ENCODE measurements around the gene C1QTNF5. TPM values are rescaled to one million over a fixed set of nuclear protein-coding genes. Genes with fewer than 3 reads are reported as not detected.

C1QTNF5 gene
- total and polyA plus RNA-seq, 2 experiments from 2014 or later, result 13.7 to 18.0 TPM

DNA sequence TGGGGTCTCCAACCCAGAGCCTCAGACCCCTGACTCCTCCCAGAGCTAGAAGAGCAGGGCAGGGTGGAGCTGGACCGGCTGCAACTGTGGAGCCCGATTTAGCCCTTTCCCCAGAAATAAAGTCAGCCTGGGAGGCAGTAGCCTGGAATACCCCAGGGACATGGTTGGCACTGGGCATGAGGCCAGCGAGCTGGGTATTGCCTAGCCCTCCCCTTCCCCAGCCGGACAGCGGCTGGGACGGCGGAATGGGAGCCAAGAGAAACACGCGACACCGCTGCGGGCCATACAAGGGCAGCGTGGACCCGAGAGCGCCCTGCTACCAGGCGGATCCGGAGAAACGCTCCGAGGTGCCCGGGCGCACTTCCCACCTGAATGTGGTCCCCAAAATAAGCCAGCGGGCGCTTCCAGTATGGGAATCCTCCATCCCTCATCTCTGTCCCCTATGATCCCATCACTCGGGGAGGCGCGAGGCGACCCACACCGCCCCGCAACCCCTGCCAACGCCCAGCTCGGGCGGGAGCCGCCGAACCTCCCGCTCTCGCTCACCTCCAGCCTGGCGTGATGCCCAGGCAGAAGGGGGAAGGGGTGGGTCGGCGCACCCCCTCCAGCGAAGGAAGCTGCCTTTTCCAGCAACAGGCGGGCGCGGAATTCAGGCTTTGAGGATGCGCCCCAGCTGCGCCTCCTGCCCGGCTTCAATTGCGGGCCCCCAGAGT lies 24.5 kb downstream of the C1QTNF5 start:
- WGBS (ENCODE audit: low lambda C conversion rate, missing lambda C conversion rate), result 2% methylated on average over 44 of the region's 46 CpGs
- Histone ChIP-seq H3K27me3 (peaks cover 42% of the 10 kb centered on the region), H3K4me1 (ENCODE audit: insufficient read depth) (peaks cover 23% of the 10 kb centered on the region)

DNA sequence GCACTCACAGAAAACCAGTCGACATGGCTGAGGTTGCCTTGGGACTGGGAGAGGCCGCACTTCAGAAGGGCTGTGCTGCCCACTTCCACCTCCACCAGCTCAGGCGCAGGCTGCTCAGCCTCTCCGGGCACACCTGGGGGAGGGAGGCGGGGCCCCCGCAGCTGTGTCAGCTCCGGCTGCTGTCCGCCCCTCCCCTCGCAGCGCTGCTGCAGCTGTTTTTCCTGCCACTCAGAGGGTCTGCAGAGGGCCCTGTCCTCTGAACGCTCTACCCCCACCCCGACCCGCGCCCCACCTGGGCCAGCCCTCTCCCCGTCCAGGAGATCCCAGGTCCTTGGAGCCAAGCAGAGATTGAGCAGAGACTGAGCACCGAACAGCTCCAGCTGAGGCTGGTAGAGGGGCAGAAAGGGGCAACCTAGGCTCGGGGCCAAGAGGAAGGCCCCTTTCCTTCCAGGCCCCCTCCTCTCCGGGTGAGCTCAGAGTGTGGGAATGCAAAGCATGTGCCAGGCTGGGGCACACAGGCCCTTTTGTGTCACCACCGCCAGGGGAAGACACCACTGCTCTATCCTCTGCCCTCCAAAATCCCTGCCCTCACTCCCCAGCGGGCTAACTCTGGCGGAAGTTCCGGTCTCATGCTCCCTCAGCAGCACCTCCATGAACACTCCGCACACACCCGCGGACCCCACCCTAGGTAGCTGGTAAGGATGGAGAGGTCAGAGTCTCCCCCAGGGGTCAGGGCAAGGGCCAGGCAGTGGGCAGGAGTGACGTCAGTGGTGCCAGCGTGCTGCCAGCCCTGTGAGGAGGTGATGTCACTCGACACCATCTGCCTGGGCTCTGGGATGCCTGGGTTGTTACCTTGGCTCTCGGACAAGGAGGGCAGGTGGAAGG lies 25.3 kb downstream of the C1QTNF5 start:
- TF ChIP-seq EZH2 (IDR thresholded peaks at IDR 0.05; ENCODE audit: borderline replicate concordance), result no peak
- TF ChIP-seq, protein P1, sequence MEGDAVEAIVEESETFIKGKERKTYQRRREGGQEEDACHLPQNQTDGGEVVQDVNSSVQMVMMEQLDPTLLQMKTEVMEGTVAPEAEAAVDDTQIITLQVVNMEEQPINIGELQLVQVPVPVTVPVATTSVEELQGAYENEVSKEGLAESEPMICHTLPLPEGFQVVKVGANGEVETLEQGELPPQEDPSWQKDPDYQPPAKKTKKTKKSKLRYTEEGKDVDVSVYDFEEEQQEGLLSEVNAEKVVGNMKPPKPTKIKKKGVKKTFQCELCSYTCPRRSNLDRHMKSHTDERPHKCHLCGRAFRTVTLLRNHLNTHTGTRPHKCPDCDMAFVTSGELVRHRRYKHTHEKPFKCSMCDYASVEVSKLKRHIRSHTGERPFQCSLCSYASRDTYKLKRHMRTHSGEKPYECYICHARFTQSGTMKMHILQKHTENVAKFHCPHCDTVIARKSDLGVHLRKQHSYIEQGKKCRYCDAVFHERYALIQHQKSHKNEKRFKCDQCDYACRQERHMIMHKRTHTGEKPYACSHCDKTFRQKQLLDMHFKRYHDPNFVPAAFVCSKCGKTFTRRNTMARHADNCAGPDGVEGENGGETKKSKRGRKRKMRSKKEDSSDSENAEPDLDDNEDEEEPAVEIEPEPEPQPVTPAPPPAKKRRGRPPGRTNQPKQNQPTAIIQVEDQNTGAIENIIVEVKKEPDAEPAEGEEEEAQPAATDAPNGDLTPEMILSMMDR (IDR thresholded peaks at IDR 0.05; ENCODE audit: poor library complexity), result peak; percentile 3
- Histone ChIP-seq H3K4me2 (peak overlapping the region; percentile 96), H3K4me3 (peak overlapping the region; percentile 7), H3K27ac (no peak overlapping the region), H3K27me3 (peaks cover 42% of the 10 kb centered on the region), H3K9me2 (replicated peaks; ENCODE audit: insufficient read depth) (no peaks in the 10 kb centered on the region), H3K79me2 (no peaks in the 10 kb centered on the region), H3K9me3 (ENCODE audit: low read depth) (no peaks in the 10 kb centered on the region), H3K36me3 (replicated peaks; ENCODE audit: insufficient read depth, low read depth) (no peaks in the 10 kb centered on the region), H4K20me1 (ENCODE audit: insufficient read depth, poor library complexity, severe bottlenecking) (no peaks in the 10 kb centered on the region), H2AFZ (no peak overlapping the region), H3K4me1 (ENCODE audit: insufficient read depth) (peaks cover 21% of the 10 kb centered on the region)
- DNase-seq (ENCODE audit: low spot score), result no peak
- 16% methylated on average over 20 of the region's 29 CpGs for WGBS (ENCODE audit: low lambda C conversion rate, missing lambda C conversion rate)

More for the DNA sequence above, 24.5 kb downstream of the C1QTNF5 start:
- Histone ChIP-seq H3K36me3 (replicated peaks; ENCODE audit: insufficient read depth, low read depth) (no peaks in the 10 kb centered on the region), H3K27ac (peak overlapping the region; percentile 34), H3K4me3 (peak overlapping the region; percentile 67), H4K20me1 (ENCODE audit: insufficient read depth, poor library complexity, severe bottlenecking) (no peaks in the 10 kb centered on the region), H3K4me2 (peak overlapping the region; percentile 96), H3K9me2 (replicated peaks; ENCODE audit: insufficient read depth) (no peaks in the 10 kb centered on the region), H3K9me3 (ENCODE audit: low read depth) (no peaks in the 10 kb centered on the region), H2AFZ (peak overlapping the region; percentile 52), H3K79me2 (no peaks in the 10 kb centered on the region)
- TF ChIP-seq EZH2 (IDR thresholded peaks at IDR 0.05; ENCODE audit: borderline replicate concordance) (peak; percentile 39), EZH2phosphoT487 (IDR thresholded peaks at IDR 0.05; ENCODE audit: low read depth, severe bottlenecking, unreplicated experiment) (no peak)
- TF ChIP-seq, protein P1 (IDR thresholded peaks at IDR 0.05; ENCODE audit: poor library complexity), result no peak
- no peak for DNase-seq (ENCODE audit: low spot score)

DNA sequence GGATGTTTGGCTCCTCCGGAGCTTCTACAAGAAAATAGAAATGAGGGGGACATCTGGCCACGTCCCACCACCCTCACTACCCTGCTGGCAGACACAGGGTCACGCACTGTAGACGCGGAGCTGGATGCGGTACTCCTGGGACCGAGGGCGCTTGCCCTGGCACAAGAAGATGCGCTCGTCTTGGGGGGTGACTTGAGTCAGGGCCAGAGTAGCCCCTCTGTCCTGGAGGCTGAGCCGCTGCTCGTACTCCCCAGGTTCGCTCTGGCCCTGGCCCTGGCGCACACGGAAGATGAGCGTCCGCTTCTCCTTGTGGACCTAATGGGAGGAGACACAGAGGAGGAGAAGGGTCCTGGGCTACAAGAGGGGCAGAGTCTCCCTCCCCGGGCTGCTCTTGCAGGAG lies 26.0 kb downstream of the C1QTNF5 start:
- Histone ChIP-seq H3K9me2 (replicated peaks; ENCODE audit: insufficient read depth) (no peaks in the 10 kb centered on the region), H4K20me1 (ENCODE audit: insufficient read depth, poor library complexity, severe bottlenecking) (no peaks in the 10 kb centered on the region), H3K27ac (no peak overlapping the region), H3K36me3 (replicated peaks; ENCODE audit: insufficient read depth, low read depth) (no peaks in the 10 kb centered on the region), H3K9me3 (ENCODE audit: low read depth) (no peaks in the 10 kb centered on the region), H3K4me3 (no peak overlapping the region), H3K4me1 (ENCODE audit: insufficient read depth) (peaks cover 21% of the 10 kb centered on the region), H3K79me2 (no peaks in the 10 kb centered on the region), H2AFZ (no peak overlapping the region), H3K4me2 (peak overlapping the region; percentile 96), H3K27me3 (peaks cover 41% of the 10 kb centered on the region)
- TF ChIP-seq EZH2phosphoT487 (IDR thresholded peaks at IDR 0.05; ENCODE audit: low read depth, severe bottlenecking, unreplicated experiment) (no peak), EZH2 (IDR thresholded peaks at IDR 0.05; ENCODE audit: borderline replicate concordance) (no peak)
- TF ChIP-seq, protein P1 (IDR thresholded peaks at IDR 0.05; ENCODE audit: poor library complexity), result no peak
- no peak for DNase-seq (ENCODE audit: low spot score)
- 86% methylated on average over 18 of the region's 18 CpGs for WGBS (ENCODE audit: low lambda C conversion rate, missing lambda C conversion rate)

Measured in hepatocyte (in vitro differentiated cells).